GM12878 (cell line): ENCODE data around the gene ANKDD1A. TPM values are rescaled to one million over a fixed set of nuclear protein-coding genes. Genes with fewer than 3 reads are reported as not detected.

ENCODE experiments used
- IKZF1 ChIP-seq: fragments of 450-650 bp; conservative IDR thresholded peaks from 2 replicates; pipeline ENCODE4 v1.6.1; 2017; ENCODE audit warnings: antibody characterized with exemption, mild to moderate bottlenecking
- LARP7 ChIP-seq: fragments of 450-650 bp; IDR thresholded peaks from 2 replicates; pipeline ENCODE4 v1.6.1; 2017; ENCODE audit warnings: mild to moderate bottlenecking
- MTA2 ChIP-seq: fragments of 450-650 bp; IDR thresholded peaks from 2 replicates; pipeline ENCODE4 v1.6.1; 2016; ENCODE audit warnings: low read depth, mild to moderate bottlenecking, moderate library complexity
- POLR2AphosphoS2 ChIP-seq: IDR thresholded peaks from 2 replicates; pipeline ENCODE4 v1.6.1; 2011; ENCODE audit warnings: low read depth, mild to moderate bottlenecking, low read length, improper control_type of control experiment, moderate library complexity
- SMC3 ChIP-seq: IDR thresholded peaks from 2 replicates; pipeline ENCODE4 v1.6.1; 2011; ENCODE audit warnings: low read length, improper control_type of control experiment, borderline replicate concordance
- SREBF2 ChIP-seq: IDR thresholded peaks from 2 replicates; pipeline ENCODE4 v1.6.1; 2012; ENCODE audit warnings: mild to moderate bottlenecking, low read length
- polyA plus RNA-seq, 11 experiments: library from polyadenylated mRNA; depleted of rRNA in 4 of 11; unstranded in 6 of 11; stranded (reverse) in 5 of 11; fragments of >200 nt; fragmentation: Nextera tagmentation in 4 of 11; fragmentation: Illumina TruSeq in 1 of 11; extraction: Ambion mirVana in 4 of 11; extraction: Trizol in 1 of 11; gene quantifications; 1 replicate in 1 of 11; 2 replicates in 10 of 11; pipeline versions ENCODE4 v1.2.1 to v1.2.3, GENCODE V29; 2011 to 2016; ENCODE audit warnings: inconsistent platforms in 2 of 11, missing spikeins in 2 of 11, low read depth in 1 of 11
- total RNA-seq, 4 experiments: library from RNA; depleted of rRNA in 3 of 4; stranded (reverse); fragments of >200 nt in 3 of 4; fragmentation: Illumina TruSeq in 1 of 4; extraction: Trizol in 1 of 4; gene quantifications; 2 replicates each; pipeline versions ENCODE4 v1.2.1 to v1.2.3, GENCODE V29; 2013 to 2021
- TF ChIP-seq, protein P1 (sequence below): IDR thresholded peaks from 2 replicates; pipeline ENCODE4 v1.6.1; 2011; ENCODE audit warnings: borderline replicate concordance, low read depth, mild to moderate bottlenecking, moderate library complexity, mixed read lengths, low read length; ENCODE audit not compliant: insufficient read depth; ENCODE audit errors: extremely low read length
- TF ChIP-seq, protein P2 (sequence below): fragments of 450-650 bp; IDR thresholded peaks from 2 replicates; pipeline ENCODE4 v1.6.1; 2018; ENCODE audit warnings: borderline replicate concordance, mild to moderate bottlenecking; ENCODE audit not compliant: partially characterized antibody
- TF ChIP-seq, protein P3 (sequence below), 3 experiments: IDR thresholded peaks in 2 of 3; conservative IDR thresholded peaks in 1 of 3; 2 replicates each; pipeline ENCODE4 v1.5.1; 2011; ENCODE audit warnings: low read depth in 3 of 3, low read length in 3 of 3, mild to moderate bottlenecking in 3 of 3, control low read depth in 2 of 3, moderate library complexity in 2 of 3, inconsistent platforms in 1 of 3, mixed read lengths in 1 of 3; ENCODE audit not compliant: control insufficient read depth in 2 of 3, insufficient read depth in 1 of 3; ENCODE audit errors: extremely low read depth in 1 of 3
- TF ChIP-seq, protein P4 (sequence below): fragments of 450-650 bp; IDR thresholded peaks from 2 replicates; pipeline ENCODE4 v1.6.1; 2014; ENCODE audit warnings: mild to moderate bottlenecking
- TF ChIP-seq, protein P5 (sequence below): fragments of 450-650 bp; IDR thresholded peaks from 2 replicates; pipeline ENCODE4 v1.6.1; 2016; ENCODE audit warnings: mild to moderate bottlenecking

ANKDD1A gene
- total and polyA plus RNA-seq, 10 of the 15 experiments (the other 5 are each of a cell fraction or from before 2014, with no cell fraction given) = 1.5 to 6.6 (median 4.1) TPM

DNA sequence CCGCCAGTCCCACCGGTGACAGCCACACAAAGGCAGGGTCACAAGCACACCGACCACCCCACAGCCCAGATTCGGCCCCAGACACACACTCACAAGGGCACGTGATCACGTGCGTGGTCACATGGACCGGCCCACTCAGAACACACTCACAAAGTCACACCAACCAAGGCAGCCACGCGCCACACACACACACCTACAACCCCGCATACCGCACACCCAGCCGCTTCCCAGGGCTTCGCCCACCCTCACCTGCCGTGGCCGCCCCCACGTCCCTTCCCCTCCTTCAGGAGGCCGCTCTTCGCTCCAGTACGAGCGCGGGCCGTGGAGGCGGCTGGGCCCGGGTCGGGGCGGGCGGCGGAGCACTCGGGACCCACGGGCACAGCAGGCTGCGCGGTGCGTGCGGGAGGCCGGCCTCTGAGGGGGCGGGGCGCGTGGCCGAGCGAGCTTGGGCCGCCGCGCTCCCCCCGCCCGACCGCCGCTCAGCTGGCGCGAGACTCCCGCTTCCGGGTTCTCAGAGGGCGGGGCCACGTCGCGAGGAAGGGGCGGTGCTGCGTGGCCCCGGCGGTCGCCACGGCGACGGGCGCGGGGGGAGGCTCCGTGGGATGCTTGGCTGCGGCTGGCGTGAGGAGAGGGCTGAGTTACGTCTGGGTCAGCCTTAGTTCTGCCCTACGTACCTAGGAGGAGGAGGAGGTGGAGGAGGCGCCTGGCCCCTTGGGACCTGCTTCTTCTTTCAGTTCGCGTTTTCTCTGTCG is 77.9 kb downstream of the ANKDD1A start, which contains the start of gene SPG21 (continued):
- TF ChIP-seq, protein P1, sequence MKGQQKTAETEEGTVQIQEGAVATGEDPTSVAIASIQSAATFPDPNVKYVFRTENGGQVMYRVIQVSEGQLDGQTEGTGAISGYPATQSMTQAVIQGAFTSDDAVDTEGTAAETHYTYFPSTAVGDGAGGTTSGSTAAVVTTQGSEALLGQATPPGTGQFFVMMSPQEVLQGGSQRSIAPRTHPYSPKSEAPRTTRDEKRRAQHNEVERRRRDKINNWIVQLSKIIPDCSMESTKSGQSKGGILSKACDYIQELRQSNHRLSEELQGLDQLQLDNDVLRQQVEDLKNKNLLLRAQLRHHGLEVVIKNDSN = peak; percentile 97
- peak; percentile 91; the same call in 1 of the 2 replicates for TF ChIP-seq IKZF1
- TF ChIP-seq, protein P2, sequence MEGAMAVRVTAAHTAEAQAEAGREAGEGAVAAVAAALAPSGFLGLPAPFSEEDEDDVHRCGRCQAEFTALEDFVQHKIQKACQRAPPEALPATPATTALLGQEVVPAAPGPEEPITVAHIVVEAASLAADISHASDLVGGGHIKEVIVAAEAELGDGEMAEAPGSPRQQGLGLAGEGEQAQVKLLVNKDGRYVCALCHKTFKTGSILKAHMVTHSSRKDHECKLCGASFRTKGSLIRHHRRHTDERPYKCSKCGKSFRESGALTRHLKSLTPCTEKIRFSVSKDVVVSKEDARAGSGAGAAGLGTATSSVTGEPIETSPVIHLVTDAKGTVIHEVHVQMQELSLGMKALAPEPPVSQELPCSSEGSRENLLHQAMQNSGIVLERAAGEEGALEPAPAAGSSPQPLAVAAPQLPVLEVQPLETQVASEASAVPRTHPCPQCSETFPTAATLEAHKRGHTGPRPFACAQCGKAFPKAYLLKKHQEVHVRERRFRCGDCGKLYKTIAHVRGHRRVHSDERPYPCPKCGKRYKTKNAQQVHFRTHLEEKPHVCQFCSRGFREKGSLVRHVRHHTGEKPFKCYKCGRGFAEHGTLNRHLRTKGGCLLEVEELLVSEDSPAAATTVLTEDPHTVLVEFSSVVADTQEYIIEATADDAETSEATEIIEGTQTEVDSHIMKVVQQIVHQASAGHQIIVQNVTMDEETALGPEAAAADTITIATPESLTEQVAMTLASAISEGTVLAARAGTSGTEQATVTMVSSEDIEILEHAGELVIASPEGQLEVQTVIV = peak; percentile 72
- TF ChIP-seq SMC3 = no peak
- TF ChIP-seq, protein P3, sequence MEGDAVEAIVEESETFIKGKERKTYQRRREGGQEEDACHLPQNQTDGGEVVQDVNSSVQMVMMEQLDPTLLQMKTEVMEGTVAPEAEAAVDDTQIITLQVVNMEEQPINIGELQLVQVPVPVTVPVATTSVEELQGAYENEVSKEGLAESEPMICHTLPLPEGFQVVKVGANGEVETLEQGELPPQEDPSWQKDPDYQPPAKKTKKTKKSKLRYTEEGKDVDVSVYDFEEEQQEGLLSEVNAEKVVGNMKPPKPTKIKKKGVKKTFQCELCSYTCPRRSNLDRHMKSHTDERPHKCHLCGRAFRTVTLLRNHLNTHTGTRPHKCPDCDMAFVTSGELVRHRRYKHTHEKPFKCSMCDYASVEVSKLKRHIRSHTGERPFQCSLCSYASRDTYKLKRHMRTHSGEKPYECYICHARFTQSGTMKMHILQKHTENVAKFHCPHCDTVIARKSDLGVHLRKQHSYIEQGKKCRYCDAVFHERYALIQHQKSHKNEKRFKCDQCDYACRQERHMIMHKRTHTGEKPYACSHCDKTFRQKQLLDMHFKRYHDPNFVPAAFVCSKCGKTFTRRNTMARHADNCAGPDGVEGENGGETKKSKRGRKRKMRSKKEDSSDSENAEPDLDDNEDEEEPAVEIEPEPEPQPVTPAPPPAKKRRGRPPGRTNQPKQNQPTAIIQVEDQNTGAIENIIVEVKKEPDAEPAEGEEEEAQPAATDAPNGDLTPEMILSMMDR (IDR thresholded peaks at IDR 0.05 in 2 of 3, conservative IDR thresholded peaks at IDR 0.05 in 1 of 3; ENCODE audit: control insufficient read depth in 2 of 3, extremely low read depth in 1 of 3, insufficient read depth in 1 of 3, low read depth in 3 of 3, low read length in 3 of 3) = no peak
- TF ChIP-seq POLR2AphosphoS2 = 0 out of 2 replicates have a peak, but pooled peaks have one; percentile 71
- no peak for TF ChIP-seq SREBF2
- peak; percentile 99 for TF ChIP-seq LARP7
- TF ChIP-seq, protein P4, sequence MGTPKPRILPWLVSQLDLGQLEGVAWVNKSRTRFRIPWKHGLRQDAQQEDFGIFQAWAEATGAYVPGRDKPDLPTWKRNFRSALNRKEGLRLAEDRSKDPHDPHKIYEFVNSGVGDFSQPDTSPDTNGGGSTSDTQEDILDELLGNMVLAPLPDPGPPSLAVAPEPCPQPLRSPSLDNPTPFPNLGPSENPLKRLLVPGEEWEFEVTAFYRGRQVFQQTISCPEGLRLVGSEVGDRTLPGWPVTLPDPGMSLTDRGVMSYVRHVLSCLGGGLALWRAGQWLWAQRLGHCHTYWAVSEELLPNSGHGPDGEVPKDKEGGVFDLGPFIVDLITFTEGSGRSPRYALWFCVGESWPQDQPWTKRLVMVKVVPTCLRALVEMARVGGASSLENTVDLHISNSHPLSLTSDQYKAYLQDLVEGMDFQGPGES = no peak; the same call in 1 of the 2 replicates
- TF ChIP-seq, protein P5, sequence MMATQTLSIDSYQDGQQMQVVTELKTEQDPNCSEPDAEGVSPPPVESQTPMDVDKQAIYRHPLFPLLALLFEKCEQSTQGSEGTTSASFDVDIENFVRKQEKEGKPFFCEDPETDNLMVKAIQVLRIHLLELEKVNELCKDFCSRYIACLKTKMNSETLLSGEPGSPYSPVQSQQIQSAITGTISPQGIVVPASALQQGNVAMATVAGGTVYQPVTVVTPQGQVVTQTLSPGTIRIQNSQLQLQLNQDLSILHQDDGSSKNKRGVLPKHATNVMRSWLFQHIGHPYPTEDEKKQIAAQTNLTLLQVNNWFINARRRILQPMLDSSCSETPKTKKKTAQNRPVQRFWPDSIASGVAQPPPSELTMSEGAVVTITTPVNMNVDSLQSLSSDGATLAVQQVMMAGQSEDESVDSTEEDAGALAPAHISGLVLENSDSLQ = no peak
- TF ChIP-seq MTA2 = no peak
